Dermis microvascular lymphatic vessel endothelial cell (primary cell): ENCODE measurements around the gene PSMD6. TPM values are rescaled to one million over a fixed set of nuclear protein-coding genes. Genes with fewer than 3 reads are reported as not detected.

Experiments used
- DNase-seq, 2 donors: peaks; one replicate each; pipeline versions ENCODE4 v3.0.0 to v3.0.0-alpha.2; 2010; ENCODE audit warnings: low read depth in 2 of 2
- total RNA-seq: library from RNA; depleted of rRNA; stranded (reverse); fragments of >200 nt; gene quantifications from 2 replicates; pipeline ENCODE4 v1.2.1, GENCODE V29; 2014

PSMD6 gene
- total RNA-seq, 1 donor from 2014 or later, result 99.6 TPM

DNA sequence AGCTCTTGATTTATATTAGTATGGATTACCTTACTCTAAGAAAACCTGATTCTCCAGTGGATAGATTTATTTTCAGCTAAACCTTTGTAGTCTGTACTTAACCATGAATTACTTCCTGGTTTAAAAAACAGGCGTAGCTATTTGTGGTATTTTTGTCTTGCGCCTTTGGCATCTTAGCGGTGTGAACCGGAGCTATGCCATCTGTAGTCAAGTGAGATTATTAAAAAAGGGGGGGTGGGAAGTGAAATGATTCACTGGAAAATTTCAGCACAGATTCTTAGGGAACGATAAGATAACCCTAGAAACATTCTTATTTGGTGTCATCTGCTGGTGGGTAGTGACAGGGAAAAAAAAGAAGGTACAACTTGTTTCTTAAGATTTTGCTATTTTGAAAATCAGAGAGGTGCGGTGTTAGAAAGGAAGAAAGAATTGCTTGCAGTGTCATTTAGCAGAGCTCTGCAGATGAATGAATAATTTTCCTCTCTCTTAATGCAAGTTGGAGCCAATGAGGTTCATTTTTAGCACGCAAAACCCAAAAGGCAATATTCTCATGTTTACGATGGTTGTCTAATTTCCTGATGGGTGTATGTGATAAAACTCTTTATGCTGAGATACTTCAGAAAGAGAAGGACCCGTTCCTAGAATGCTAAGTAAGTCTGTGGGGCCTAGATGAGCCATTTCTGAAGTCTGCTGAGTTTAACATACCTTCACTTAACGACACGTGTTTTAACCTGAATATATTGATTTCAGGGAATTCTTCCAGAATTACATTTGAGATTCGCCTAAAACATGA, 44.0 kb downstream of the PSMD6 start:
- no peak for DNase-seq

DNA sequence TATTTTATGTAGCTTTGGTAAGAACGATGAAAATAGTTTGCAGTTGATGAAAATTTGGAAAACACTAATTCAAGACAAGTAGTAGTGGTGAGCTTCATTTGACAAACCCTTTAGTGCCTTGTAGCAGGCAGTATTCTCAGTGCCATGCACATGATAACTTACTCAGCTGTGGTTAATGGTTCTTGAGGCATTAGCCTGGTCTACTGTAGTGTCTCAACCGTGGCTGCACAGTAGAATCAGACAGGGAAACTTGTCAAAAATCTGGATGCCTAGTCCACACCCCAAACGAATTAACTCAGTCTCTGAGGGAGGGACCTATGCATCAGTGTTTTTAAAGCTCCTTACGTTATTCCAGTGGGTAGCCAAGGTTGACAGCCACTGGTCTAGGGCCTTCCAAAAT, 45.4 kb downstream of the PSMD6 start:
- no peak for DNase-seq

DNA sequence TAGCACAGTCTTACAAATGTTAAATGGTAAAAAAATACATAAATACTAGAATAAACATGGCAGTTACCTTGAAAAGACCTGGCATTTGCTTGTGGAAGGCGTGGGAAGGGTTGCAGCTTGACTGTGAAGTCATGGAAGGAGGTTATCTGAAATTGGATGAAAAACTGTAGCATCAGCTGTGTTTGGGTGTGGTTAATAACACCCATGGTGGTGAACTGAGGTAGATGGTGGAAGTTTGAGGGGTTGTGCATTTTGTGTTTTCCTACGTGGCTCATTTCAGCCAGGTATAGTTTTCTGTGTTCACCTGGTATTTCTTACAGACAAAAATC, 46.5 kb downstream of the PSMD6 start:
- DNase-seq, result no peak

DNA sequence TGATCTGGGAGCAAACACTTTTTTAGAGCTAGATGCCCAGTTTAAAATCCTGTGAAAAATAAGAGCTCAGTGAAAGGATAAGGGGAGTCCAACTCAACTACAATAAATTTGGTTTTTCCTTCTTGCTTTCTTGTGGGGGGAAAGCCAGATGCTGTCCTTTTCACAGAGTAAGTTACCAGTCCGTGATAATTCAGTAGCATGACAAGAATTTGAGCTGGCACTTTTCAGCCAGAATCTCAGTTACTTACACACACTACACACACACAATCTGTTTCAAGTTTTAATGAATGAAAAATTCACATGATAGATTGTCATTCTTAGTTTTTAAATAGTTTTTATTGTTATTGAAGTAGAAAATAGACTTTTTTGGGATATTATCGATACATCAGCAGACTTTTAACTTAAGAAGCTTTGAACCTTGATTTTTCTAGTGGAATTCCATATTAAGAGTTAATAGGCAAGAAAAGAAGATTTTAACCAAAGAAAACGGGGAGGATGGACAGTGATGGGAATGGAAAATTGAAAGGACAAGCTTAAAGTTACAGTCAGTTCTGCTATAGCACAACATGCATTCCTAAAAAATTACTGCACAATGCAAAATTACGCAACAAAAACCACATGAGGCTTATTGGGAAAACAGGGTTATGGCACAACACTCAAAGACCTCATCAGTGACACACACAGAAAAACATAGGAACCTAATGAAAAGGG, 47.0 kb downstream of the PSMD6 start:
- no peak for DNase-seq

DNA sequence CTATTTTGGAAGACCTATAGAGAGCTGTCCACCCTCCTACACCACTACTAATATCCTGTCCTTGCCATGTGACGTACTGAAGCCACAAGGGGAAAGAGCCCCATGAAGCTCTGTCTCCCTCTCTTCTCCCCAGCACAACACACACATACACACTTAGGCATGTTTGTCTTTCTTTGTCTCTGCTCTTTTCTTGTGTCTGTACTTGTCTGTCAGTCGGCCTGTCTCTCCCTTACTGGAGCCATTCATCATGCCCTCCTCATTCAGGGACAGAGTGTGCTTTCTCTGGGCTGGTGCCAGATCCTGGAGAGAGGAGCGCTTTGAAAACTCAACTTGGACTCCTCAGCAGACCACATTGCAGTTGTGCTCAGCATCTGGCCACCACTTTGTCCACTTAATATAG, 47.6 kb downstream of the PSMD6 start:
- DNase-seq, result peak in 1 of 2 donors; percentile 46

DNA sequence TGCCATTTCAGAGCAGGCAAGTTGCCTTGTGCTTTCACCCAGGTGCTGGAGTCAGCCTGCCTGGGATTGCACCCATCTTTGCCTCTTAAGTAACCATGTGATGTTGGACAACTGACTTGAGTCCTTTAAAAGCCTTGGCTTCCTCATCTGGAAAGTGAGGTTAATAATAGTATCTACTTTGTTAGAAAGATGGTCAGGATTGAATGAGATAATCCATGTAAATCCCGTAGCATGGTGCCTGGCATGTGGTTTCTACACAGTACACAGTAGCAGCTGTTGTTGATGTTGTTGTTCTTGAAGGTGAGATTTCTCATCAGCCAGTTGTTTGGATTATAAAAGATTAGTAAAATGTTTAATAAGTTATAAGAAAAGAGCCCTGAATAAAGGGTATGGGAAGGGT, 48.8 kb downstream of the PSMD6 start:
- no peak for DNase-seq

DNA sequence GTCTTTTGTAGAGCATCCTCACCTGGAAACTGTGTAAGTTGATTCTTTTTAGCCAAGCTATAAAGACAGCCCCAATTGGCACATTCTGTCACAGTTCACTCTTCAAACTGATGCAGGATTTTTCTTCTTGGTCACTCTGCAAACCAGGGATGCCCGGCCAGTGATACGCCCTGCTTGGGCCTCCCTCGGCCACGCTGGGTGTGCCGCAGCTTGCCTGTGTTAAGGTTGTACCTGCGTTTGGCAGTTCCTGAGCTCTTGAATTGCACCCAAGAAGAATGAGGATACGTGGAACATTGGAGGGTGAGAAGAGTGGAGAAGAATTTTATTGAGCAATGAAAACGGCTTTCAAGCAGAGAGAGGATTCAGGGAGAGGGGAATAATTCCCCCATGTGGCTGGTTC, 49.9 kb downstream of the PSMD6 start:
- DNase-seq, result no peak

DNA sequence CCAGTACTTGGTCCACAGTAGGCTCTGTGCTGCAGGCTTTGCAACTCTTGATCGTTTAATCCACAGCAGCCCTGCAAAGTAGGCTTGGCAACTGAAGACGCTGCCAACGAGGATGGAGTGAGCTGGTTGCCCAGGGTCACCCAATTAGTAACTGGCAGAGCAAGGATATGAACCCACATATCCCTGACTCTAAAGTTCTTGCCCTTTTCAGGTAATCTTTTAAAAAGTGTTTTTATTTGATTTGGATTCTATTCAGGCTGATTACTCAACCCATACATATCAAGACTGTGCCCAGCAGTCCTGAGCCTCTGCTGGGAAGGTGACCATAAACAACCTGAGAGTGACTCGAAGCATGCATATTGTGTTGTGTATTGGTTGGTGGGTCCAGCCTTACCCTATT, 50.3 kb downstream of the PSMD6 start:
- DNase-seq, result no peak

DNA sequence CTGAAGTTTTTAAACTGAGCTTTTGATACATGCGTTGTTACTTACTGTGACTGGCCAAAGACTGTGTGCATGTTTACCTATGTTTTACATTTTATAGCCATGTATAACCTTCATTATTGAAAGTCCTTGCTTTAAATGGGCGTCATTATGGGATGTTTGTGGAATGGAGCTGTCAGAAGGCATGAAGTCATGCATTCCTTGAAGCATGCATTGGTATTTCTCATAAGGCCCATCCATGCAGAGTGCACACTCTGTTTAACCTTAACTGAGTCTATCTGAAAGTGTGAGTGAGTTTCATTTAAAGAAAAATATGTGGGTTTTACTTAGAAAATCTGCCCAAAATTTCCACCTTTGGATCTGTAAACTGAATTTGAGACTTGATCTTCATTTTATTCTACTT, 51.1 kb downstream of the PSMD6 start:
- no peak for DNase-seq

DNA sequence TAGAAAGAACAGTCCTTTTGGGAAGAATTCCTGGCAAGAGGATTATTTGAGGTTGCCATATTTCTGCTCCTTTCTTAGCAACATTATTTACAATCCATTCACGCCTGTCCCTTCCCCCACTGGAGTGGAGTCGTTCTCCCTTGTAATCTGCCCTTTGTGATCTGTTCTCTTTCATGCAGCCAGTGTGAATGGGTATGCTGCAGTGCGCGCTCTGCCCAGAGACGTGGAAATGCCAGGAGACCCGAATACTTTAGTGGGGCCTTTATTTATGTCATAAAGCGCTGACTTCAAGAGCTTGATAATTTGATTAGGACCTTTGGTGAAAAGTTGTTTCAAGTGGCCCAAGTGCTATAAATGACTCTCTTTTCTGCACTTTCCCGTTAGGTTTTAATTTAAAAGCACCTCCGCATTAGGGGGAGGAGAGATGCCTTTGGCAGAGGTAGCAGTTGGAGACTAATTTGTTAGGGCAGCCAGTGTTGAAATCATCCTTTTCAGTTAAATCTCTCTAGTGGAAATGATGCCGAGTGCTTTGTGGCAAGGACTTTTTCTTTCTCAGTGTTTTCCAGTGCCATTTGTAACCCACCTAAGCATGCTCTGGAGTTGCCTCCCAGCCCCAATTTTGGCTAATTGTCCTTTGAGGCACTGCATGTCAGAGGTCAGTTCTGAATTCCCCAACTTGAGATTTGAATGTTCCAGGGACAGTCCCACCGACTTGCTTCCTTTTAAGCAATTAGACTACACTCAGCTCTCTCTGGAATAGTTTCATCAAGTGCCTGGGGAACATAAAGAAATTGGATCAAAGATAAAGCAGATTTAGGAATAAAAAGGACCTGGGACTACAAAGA, 52.4 kb downstream of the PSMD6 start:
- no peak for DNase-seq

DNA sequence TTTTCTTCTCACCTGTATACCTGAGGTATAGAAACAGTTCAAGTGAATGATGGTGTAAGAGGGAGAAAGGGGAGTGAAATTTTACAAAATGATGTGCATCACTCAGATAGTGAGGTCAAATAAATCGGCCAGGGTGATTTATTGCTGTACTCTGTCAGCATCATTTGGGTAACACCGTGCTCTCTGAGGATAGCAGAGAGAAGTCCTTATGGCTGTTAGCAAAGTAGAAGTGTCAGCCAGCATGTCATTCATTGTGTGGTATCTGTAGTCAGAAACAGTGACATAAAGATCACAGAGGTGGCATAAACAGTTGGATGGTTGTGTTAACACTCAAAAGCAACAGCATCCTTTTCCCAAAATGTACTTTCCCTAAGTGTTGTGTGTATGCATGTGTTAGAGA, 53.4 kb downstream of the PSMD6 start:
- no peak for DNase-seq

DNA sequence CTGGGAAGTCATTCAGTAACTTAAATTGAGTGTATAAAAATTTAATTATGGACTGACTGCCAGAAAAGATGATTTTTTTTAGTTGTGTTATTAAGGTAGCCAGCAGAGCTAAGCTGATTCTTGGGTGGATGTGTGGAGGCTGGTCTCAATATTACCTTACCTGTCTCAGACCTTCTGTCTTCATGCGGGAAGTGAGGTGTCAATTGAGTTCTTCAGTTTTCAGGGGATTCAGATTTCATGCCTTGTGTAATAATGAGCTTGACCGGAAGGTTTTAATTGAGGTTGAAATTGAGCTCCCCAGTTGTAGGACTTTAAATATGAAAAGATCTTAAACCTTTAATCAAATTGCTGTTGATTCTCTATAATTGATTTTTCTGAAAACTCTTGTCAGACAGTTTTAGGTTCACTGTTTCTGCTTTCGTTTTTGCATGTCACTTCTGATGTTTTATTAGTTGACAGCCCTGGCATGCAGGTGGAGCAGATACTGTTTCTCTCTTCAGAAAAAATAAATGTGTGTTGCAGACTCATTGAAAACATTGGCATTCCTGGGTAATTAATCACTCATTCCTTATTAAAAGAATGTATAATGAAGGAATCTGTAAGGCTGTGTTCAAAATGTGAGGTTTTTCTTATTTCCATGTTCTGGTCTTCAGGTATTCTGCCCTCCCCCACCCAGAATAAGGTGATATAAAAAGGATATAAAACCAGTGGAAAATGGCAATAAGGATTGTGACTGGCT, 54.5 kb downstream of the PSMD6 start:
- no peak for DNase-seq

DNA sequence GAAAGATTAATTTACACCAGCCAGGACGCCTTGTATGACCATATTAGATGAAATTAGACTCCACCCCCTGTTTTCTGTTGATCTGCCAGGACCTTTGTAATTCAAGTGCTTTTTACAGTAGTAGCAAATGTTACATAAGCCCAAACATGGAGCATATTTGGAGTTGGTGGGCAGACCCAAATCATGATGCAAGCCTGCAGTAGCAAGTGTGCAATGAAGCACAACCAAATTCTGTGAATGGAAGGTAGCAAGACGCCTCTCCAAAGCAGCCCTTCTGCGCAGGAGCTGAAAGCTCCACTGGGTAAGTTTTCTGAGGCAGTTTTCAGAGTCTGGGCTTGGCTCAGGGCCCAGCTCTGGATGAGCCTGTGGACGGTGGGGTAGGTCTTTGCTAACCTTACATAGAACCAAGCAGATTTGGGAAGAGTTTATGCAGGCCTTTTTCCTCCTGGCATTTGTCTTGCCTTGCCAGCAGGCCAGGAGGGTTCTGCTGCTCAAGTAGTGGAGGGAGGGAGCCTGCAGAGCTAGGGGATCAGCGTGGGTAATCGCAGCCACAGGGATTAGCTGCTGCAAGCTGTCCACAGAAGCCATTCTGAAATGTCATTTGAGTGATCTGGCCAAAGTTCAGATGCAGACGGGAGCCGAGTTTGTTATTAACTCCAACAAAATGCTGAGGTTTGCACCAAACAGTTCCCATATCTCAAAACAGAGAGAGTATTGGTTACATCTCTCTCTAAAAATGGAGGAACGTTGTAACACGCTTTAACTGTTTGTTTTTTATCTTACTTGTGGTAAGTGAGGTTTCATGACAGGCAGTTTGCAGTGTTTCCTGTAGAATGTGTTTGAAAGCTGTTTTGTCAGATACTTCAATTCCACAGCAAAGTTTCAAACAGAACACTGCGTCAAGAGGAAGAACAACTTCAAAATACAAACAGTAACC, 55.4 kb downstream of the PSMD6 start:
- DNase-seq, result peak in 1 of 2 donors; percentile 41

DNA sequence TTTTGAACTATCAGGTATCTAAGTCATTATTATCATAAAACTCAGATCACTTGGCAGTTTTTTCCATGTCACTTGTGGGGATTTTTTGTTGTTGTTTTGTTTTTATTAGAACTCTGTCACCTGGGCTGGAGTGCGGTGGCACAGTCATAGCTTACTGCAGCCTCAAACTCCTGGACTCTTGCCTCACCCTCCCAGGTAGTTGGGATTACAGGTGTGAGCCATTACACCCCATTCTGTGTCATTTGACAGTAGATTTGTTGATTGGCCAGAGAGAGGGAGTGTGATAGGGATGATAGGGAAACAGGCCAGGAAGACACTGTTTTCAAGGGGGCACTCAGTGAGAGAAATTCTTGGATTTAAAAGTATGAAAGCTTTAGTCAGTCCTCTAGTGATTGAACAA, 56.4 kb downstream of the PSMD6 start:
- DNase-seq, result no peak

DNA sequence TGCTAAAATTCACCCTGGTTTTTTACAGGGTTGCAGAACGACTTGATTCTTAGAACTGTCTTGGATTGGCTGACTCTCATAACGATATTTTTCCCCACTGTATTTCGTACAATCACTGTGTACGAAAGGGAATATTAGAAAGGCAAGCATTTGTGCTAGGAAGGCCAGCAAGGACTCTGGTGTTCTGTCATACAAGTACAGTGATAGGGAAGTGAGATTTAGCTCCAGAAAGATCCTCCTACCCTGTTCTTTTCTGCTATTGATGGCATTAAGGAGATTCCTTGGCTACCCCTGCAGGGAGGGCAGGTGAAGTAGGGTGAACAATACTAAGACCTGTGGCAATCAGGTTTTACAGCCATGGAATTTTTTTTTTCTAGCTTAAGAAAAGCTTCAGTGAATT, 57.3 kb downstream of the PSMD6 start:
- no peak for DNase-seq

DNA sequence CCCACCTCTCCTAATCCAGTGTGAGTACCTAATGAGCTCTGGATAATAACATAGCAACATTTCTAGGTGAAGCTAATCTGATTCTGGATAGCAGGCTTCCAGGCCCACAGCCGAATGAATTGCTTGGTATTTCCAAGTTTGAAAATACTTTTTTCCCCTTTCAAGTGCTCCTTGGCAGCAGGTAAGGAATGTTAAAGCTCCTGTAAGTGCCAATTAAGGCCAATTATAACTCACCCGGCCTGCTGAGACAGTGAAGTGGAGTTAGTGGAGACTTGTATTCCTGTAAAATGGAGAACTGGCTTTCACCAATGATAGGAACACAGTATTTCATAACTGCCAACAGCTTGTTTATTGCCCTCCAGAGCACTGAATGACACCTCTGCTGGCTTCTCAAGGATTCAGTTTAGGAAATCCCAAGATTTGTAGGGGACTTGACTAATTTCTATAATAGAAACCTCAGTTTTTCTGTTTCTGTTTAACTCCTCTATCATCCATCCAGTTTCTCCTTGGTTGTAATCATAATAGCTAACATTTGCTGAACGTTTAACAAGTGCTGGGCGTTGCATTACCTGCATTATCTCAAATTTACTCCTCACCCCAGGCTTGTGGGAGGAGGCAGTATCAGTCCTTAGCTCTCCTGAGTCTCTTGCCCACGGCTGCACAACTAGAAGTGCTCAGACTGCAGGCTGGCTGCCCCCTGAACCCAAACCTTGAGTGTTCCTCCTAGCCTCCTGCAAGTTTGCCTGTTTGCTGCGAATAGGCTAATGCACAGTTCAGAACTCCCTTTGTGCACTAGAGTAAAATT, 58.4 kb downstream of the PSMD6 start:
- no peak for DNase-seq

DNA sequence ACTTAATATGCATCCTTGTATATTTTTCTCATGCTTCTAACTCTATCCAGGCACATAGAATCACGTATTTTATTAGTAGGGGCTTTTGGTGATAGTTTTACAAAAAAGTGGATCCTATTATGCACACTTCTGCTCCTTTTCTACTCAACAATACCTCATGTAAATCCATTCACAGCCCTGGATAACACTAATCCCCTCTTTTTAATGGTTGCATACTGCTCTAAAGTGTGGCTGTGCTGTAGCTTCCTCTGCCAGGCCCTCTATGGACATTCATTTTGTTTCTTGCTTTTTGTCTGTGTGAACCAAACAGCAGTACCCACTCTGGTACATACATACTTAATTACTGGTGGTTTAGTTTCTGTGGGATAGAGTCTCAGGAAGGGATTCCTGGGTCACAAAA, 59.8 kb downstream of the PSMD6 start:
- DNase-seq, result no peak

DNA sequence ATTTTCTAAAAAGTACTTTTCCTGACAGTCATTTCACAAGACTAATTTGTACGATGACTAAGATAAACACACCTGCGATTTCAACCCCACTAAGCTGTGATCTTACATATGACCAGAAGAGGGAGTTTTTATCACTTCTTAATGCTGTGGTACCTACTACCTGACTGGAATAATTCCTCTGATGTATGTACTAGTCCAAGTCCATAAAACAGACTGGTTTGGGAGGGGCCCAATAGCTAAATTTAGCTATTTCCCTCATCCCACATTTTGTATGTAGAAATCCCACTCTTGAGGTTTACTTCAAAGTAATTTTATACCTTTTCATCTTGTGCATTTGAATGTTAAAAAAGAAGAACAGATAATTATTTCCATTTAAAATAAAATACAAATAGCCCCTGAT, 61.4 kb downstream of the PSMD6 start:
- DNase-seq, result peak; percentile 53 to 73
